Measurements from ENCODE around the gene ITPR1. TPM values are rescaled to one million over a fixed set of nuclear protein-coding genes. Genes with fewer than 3 reads are reported as not detected.

ITPR1 gene
- total RNA-seq, 4 donors from 2014 or later: 184 to 305 (median 218) TPM

GRCh38 chr3:4770561-4770960 lies 277.4 kb downstream of the ITPR1 start:
- Histone ChIP-seq H3K4me1 (peaks cover 8 to 34% (median 25%) of the 10 kb centered on the region in 3 donors), H3K27me3 (no peaks in the 10 kb centered on the region), H3K36me3 (peaks cover 0 to 72% of the 10 kb centered on the region in 2 donors), H3K4me3 (no peak overlapping the region), H3K27ac (peak overlapping the region in 3 of 4 donors; percentile 57 to 77 (median 76)), H3K9me3 (peaks cover 0 to 8% (median 0%) of the 10 kb centered on the region in 3 donors)
- TF ChIP-seq POLR2A (IDR thresholded peaks at IDR 0.05) (no peak), POLR2AphosphoS5 (IDR thresholded peaks at IDR 0.05) (no peak), EP300 (IDR thresholded peaks at IDR 0.05) (no peak)
- TF ChIP-seq, protein P1, sequence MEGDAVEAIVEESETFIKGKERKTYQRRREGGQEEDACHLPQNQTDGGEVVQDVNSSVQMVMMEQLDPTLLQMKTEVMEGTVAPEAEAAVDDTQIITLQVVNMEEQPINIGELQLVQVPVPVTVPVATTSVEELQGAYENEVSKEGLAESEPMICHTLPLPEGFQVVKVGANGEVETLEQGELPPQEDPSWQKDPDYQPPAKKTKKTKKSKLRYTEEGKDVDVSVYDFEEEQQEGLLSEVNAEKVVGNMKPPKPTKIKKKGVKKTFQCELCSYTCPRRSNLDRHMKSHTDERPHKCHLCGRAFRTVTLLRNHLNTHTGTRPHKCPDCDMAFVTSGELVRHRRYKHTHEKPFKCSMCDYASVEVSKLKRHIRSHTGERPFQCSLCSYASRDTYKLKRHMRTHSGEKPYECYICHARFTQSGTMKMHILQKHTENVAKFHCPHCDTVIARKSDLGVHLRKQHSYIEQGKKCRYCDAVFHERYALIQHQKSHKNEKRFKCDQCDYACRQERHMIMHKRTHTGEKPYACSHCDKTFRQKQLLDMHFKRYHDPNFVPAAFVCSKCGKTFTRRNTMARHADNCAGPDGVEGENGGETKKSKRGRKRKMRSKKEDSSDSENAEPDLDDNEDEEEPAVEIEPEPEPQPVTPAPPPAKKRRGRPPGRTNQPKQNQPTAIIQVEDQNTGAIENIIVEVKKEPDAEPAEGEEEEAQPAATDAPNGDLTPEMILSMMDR (IDR thresholded peaks at IDR 0.05): no peak
- ATAC-seq: no peak
- WGBS, 2 donors (ENCODE audit: low coverage in 1 of 2): 20 to 58% methylated on average over 1 to 5 of the region's 5 CpGs

DNA sequence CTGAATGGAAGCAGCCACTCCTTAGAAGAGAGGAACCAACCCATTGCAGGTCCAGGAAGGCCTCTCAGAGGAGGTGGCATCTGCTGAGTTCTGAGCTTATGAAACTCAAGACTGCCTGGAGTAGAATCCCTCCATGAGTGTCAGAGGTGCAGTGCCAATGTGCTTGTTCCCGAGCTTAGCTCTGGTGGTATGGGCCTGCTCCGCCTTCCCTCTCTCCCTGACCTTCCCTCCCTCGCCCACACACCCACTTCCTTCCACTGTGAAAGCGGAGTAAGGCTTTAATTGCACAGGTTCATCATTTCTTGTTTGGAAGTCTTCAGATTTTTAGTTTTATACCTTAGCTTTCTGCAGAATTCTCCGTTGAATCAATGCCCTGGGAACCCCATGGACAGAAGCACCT lies 278.1 kb downstream of the ITPR1 start:
- 66 to 82% methylated on average over 3 to 4 of the region's 5 CpGs for WGBS, 2 donors (ENCODE audit: low coverage in 1 of 2)
- Histone ChIP-seq H3K27ac (peak overlapping the region in 3 of 4 donors; percentile 57 to 77 (median 76)), H3K4me1 (peaks cover 8 to 36% (median 25%) of the 10 kb centered on the region in 3 donors), H3K4me3 (no peak overlapping the region), H3K9me3 (peaks cover 0 to 4% (median 0%) of the 10 kb centered on the region in 3 donors), H3K36me3 (peaks cover 0 to 73% of the 10 kb centered on the region in 2 donors), H3K27me3 (no peaks in the 10 kb centered on the region)
- no peak for ATAC-seq
- TF ChIP-seq EP300 (IDR thresholded peaks at IDR 0.05) (no peak), POLR2AphosphoS5 (IDR thresholded peaks at IDR 0.05) (no peak), POLR2A (IDR thresholded peaks at IDR 0.05) (no peak)
- TF ChIP-seq, protein P1 (IDR thresholded peaks at IDR 0.05): no peak

- WGBS, 2 donors (ENCODE audit: low coverage in 1 of 2): 20 to 25% methylated on average over 1 to 2 of the region's 4 CpGs
- Histone ChIP-seq H3K9me3 (no peaks in the 10 kb centered on the region), H3K4me3 (no peak overlapping the region), H3K36me3 (peaks cover 0 to 73% of the 10 kb centered on the region in 2 donors), H3K27me3 (no peaks in the 10 kb centered on the region), H3K4me1 (peaks cover 8 to 45% (median 25%) of the 10 kb centered on the region in 3 donors), H3K27ac (peak overlapping the region; percentile 25 to 77 (median 72))
- ATAC-seq: peak; percentile 77
- TF ChIP-seq EP300 (IDR thresholded peaks at IDR 0.05): no peak
- peak; percentile 86 for TF ChIP-seq POLR2AphosphoS5 (IDR thresholded peaks at IDR 0.05)
These were observed 279.1 kb downstream of the ITPR1 start for GRCh38 chr3:4772171-4772804.

- Histone ChIP-seq H3K4me1 (peaks cover 8 to 45% (median 25%) of the 10 kb centered on the region in 3 donors), H3K27me3 (no peaks in the 10 kb centered on the region), H3K36me3 (peaks cover 0 to 73% of the 10 kb centered on the region in 2 donors), H3K4me3 (no peak overlapping the region), H3K9me3 (no peaks in the 10 kb centered on the region), H3K27ac (peak overlapping the region in 3 of 4 donors; percentile 67 to 77 (median 76))
- no peak for ATAC-seq
- TF ChIP-seq, protein P1 (IDR thresholded peaks at IDR 0.05): no peak
- TF ChIP-seq POLR2A (IDR thresholded peaks at IDR 0.05): no peak
- TF ChIP-seq EP300 (IDR thresholded peaks at IDR 0.05): no peak
- TF ChIP-seq POLR2AphosphoS5 (IDR thresholded peaks at IDR 0.05): no peak
- WGBS, 2 donors (ENCODE audit: low coverage in 1 of 2): 73 to 81% methylated on average over 2 to 7 of the region's 9 CpGs
These were observed 279.7 kb downstream of the ITPR1 start for GRCh38 chr3:4772858-4773257.

GRCh38 chr3:4773583-4773982 lies 280.4 kb downstream of the ITPR1 start:
- peaks cover 8 to 45% (median 25%) of the 10 kb centered on the region in 3 donors for H3K4me1 ChIP-seq
- no peak for ATAC-seq
- H3K9me3 ChIP-seq: no peaks in the 10 kb centered on the region
- H3K27me3 ChIP-seq: no peaks in the 10 kb centered on the region
- H3K36me3 ChIP-seq: peaks cover 0 to 68% of the 10 kb centered on the region in 2 donors
- TF ChIP-seq, protein P1 (IDR thresholded peaks at IDR 0.05): no peak
- TF ChIP-seq EP300 (IDR thresholded peaks at IDR 0.05): no peak
- TF ChIP-seq POLR2AphosphoS5 (IDR thresholded peaks at IDR 0.05): no peak
- no peak overlapping the region for H3K4me3 ChIP-seq
- WGBS, 2 donors (ENCODE audit: low coverage in 1 of 2): 60 to 78% methylated on average over 1 of the region's 2 CpGs
- H3K27ac ChIP-seq: peak overlapping the region in 1 of 4 donors; percentile 23

Measured in gastroesophageal sphincter (tissue), 4 donors.